ENCODE results near the gene ACOXL.

Gene ACOXL

GRCh38 chr2:110716959-110717645 lies 15.3 kb upstream of the ACOXL start:
- TF ChIP-seq EZH2phosphoT487 (conservative IDR thresholded peaks at IDR 0.05; ENCODE audit: low read length) (no peak), CTCF (IDR thresholded peaks at IDR 0.05; ENCODE audit: insufficient read depth, low read length, poor library complexity, severe bottlenecking) (no peak)

GRCh38 chr2:110717734-110718133 lies 14.6 kb upstream of the ACOXL start:
- no peak overlapping the region for H2AFZ ChIP-seq (ENCODE audit: low read depth, low read length, severe bottlenecking)
- H4K20me1 ChIP-seq (ENCODE audit: low read depth, low read length): no peaks in the 10 kb centered on the region
- no peaks in the 10 kb centered on the region for H3K9me3 ChIP-seq (ENCODE audit: insufficient read depth, low read length)
- H3K27ac ChIP-seq (ENCODE audit: low read depth, low read length): no peak overlapping the region
- no peaks in the 10 kb centered on the region for H3K36me3 ChIP-seq (ENCODE audit: low read length)
- no peak overlapping the region for H3K4me2 ChIP-seq (ENCODE audit: low read depth, low read length, poor library complexity, severe bottlenecking)
- H3F3A ChIP-seq (ENCODE audit: insufficient read depth): no peaks in the 10 kb centered on the region
- H3K4me3 ChIP-seq (ENCODE audit: insufficient read depth, low read length, poor library complexity, severe bottlenecking): no peak overlapping the region
- H3K9ac ChIP-seq (ENCODE audit: low read length): no peak overlapping the region
- no peaks in the 10 kb centered on the region for H3K27me3 ChIP-seq (ENCODE audit: low read length)
- H3K79me2 ChIP-seq (ENCODE audit: insufficient read depth, low read length): no peaks in the 10 kb centered on the region
- no peak for TF ChIP-seq CTCF (IDR thresholded peaks at IDR 0.05; ENCODE audit: insufficient read depth, low read length, poor library complexity, severe bottlenecking)
- TF ChIP-seq EZH2phosphoT487 (conservative IDR thresholded peaks at IDR 0.05; ENCODE audit: low read length): no peak
- H3K9me2 ChIP-seq (replicated peaks; ENCODE audit: insufficient read depth, low read length): no peaks in the 10 kb centered on the region

More at GRCh38 chr2:110716959-110717645, 15.3 kb upstream of the ACOXL start:
- Histone ChIP-seq H3K27me3 (ENCODE audit: low read length) (no peaks in the 10 kb centered on the region), H3K36me3 (ENCODE audit: low read length) (no peaks in the 10 kb centered on the region), H3K4me3 (ENCODE audit: insufficient read depth, low read length, poor library complexity, severe bottlenecking) (no peak overlapping the region), H3K4me2 (ENCODE audit: low read depth, low read length, poor library complexity, severe bottlenecking) (no peak overlapping the region), H4K20me1 (ENCODE audit: low read depth, low read length) (no peaks in the 10 kb centered on the region), H3K27ac (ENCODE audit: low read depth, low read length) (no peak overlapping the region), H3K79me2 (ENCODE audit: insufficient read depth, low read length) (no peaks in the 10 kb centered on the region), H3K9ac (ENCODE audit: low read length) (no peak overlapping the region), H2AFZ (ENCODE audit: low read depth, low read length, severe bottlenecking) (no peak overlapping the region), H3K9me3 (ENCODE audit: insufficient read depth, low read length) (no peaks in the 10 kb centered on the region), H3K9me2 (replicated peaks; ENCODE audit: insufficient read depth, low read length) (no peaks in the 10 kb centered on the region), H3F3A (ENCODE audit: insufficient read depth) (no peaks in the 10 kb centered on the region)

- H3K36me3 ChIP-seq (ENCODE audit: low read length): no peaks in the 10 kb centered on the region
Measured at GRCh38 chr2:110718382-110718781, 14.0 kb upstream of the ACOXL start.

More at GRCh38 chr2:110718382-110718781, 14.0 kb upstream of the ACOXL start:
- Histone ChIP-seq H3K4me2 (ENCODE audit: low read depth, low read length, poor library complexity, severe bottlenecking) (no peak overlapping the region), H3K27me3 (ENCODE audit: low read length) (no peaks in the 10 kb centered on the region), H3K9me2 (replicated peaks; ENCODE audit: insufficient read depth, low read length) (no peaks in the 10 kb centered on the region), H2AFZ (ENCODE audit: low read depth, low read length, severe bottlenecking) (no peak overlapping the region), H4K20me1 (ENCODE audit: low read depth, low read length) (no peaks in the 10 kb centered on the region), H3F3A (ENCODE audit: insufficient read depth) (no peaks in the 10 kb centered on the region), H3K9me3 (ENCODE audit: insufficient read depth, low read length) (no peaks in the 10 kb centered on the region), H3K9ac (ENCODE audit: low read length) (no peak overlapping the region), H3K4me3 (ENCODE audit: insufficient read depth, low read length, poor library complexity, severe bottlenecking) (no peak overlapping the region), H3K27ac (ENCODE audit: low read depth, low read length) (no peak overlapping the region), H3K79me2 (ENCODE audit: insufficient read depth, low read length) (no peaks in the 10 kb centered on the region)
- no peak for TF ChIP-seq EZH2phosphoT487 (conservative IDR thresholded peaks at IDR 0.05; ENCODE audit: low read length)
- TF ChIP-seq CTCF (IDR thresholded peaks at IDR 0.05; ENCODE audit: insufficient read depth, low read length, poor library complexity, severe bottlenecking): no peak
